IMR-90 (cell line): Measurements from ENCODE around the gene ESAM. TPM values are rescaled to one million over a fixed set of nuclear protein-coding genes. Genes with fewer than 3 reads are reported as not detected.

ENCODE experiments used
- ATAC-seq: fragments of 200-7000 bp; cut with Tn5 transposase; 2 replicates; pipeline ENCODE4 v1.9.1; 2020; ENCODE audit warnings: low read depth, mild to moderate bottlenecking, moderate library complexity
- Bru-seq: library from RNA; stranded (reverse); fragments of 400-500 nt; gene quantifications from one replicate; lab custom pipeline; 2021; lab: Mats Ljungman, UMichigan
- BruChase-seq, 2 experiments: library from RNA; stranded (reverse); fragments of 400-500 nt; gene quantifications; one replicate each; lab custom pipeline; 2021; lab: Mats Ljungman, UMichigan
- BruUV-seq: library from RNA; stranded (reverse); fragments of 400-500 nt; replicated peaks from 2 replicates; lab custom pipeline; 2021; lab: Mats Ljungman, UMichigan
- CTCF ChIA-PET: fragments of 300-600 bp; formaldehyde crosslinking; extraction: SDS; loops from one replicate; lab custom pipeline; 2021; ENCODE audit warnings: antibody characterized with exemption; lab: Yijun Ruan, JAX
- POLR2A ChIA-PET: fragments of 300-600 bp; sonication (Branson Sonifier 250); formaldehyde crosslinking; loops from one replicate; lab custom pipeline; 2022; ENCODE audit warnings: antibody characterized with exemption; ENCODE audit not compliant: unreplicated experiment; lab: Charles Lee
- DNase-seq: peaks from one replicate; pipeline ENCODE4 v3.0.0; 2013
- H2AFZ ChIP-seq: replicated peaks from 2 replicates; pipeline ENCODE3; 2013; ENCODE audit warnings: low read length, mild to moderate bottlenecking; ENCODE audit not compliant: poor library complexity
- H2AK5ac ChIP-seq: 2 replicates; pipeline ENCODE4 v1.6.1; 2013; ENCODE audit warnings: low read depth, low read length, inconsistent platforms
- H2AK9ac ChIP-seq: replicated peaks from 2 replicates; pipeline ENCODE3; 2013; ENCODE audit warnings: mild to moderate bottlenecking, low read depth, low read length, moderate library complexity; ENCODE audit not compliant: poor library complexity
- H2BK120ac ChIP-seq: 2 replicates; pipeline ENCODE4 v1.6.1; 2013; ENCODE audit warnings: low read depth, low read length, inconsistent platforms
- H2BK15ac ChIP-seq: 3 replicates; pipeline ENCODE4 v1.6.1; 2013; ENCODE audit warnings: low read depth, low read length, inconsistent platforms
- H2BK20ac ChIP-seq: 2 replicates; pipeline ENCODE4 v1.6.1; 2013; ENCODE audit warnings: low read depth, mild to moderate bottlenecking, inconsistent platforms, low read length, moderate library complexity
- H2BK5ac ChIP-seq: 2 replicates; pipeline ENCODE4 v1.6.1; 2013; ENCODE audit warnings: mild to moderate bottlenecking, low read depth, low read length, inconsistent platforms; ENCODE audit not compliant: poor library complexity, severe bottlenecking
- H3K14ac ChIP-seq: replicated peaks from 2 replicates; pipeline ENCODE4 v1.6.1; 2013; ENCODE audit warnings: low read depth, low read length, inconsistent platforms
- H3K18ac ChIP-seq: 2 replicates; pipeline ENCODE4 v1.6.1; 2013; ENCODE audit warnings: low read depth, low read length, control low read depth
- H3K23ac ChIP-seq: 2 replicates; pipeline ENCODE4 v1.6.1; 2013; ENCODE audit warnings: low read depth, low read length, inconsistent platforms
- H3K27ac ChIP-seq: 2 replicates; pipeline ENCODE4 v1.5.1; 2013; ENCODE audit warnings: mild to moderate bottlenecking, control low read depth, low read length; ENCODE audit not compliant: insufficient read depth
- H3K27me3 ChIP-seq: 2 replicates; pipeline ENCODE4 v1.6.1; 2013; ENCODE audit warnings: low read length; ENCODE audit not compliant: control insufficient read depth, insufficient read depth
- H3K36me3 ChIP-seq: 2 replicates; pipeline ENCODE4 v1.6.1; 2013; ENCODE audit warnings: low read length, mixed read lengths; ENCODE audit not compliant: control insufficient read depth, insufficient read depth
- H3K4ac ChIP-seq: 2 replicates; pipeline ENCODE4 v1.6.1; 2013; ENCODE audit warnings: low read depth, low read length, inconsistent platforms
- H3K4me1 ChIP-seq: 2 replicates; pipeline ENCODE4 v1.6.1; 2013; ENCODE audit warnings: low read length, mixed read lengths; ENCODE audit not compliant: control insufficient read depth, insufficient read depth
- H3K4me2 ChIP-seq: 2 replicates; pipeline ENCODE4 v1.6.1; 2013; ENCODE audit warnings: low read depth, mild to moderate bottlenecking, control low read depth, low read length, moderate library complexity
- H3K4me3 ChIP-seq: 2 replicates; pipeline ENCODE4 v1.5.1; 2013; ENCODE audit warnings: low read depth, mild to moderate bottlenecking, control low read depth, low read length, moderate library complexity; ENCODE audit not compliant: insufficient read depth
- H3K56ac ChIP-seq: 2 replicates; pipeline ENCODE4 v1.6.1; 2013; ENCODE audit warnings: low read length, inconsistent platforms; ENCODE audit not compliant: insufficient read depth; ENCODE audit errors: extremely low read depth
- H3K79me1 ChIP-seq, 2 experiments: 2 replicates each; pipeline ENCODE4 v1.6.1; 2013; ENCODE audit warnings: low read length in 2 of 2, inconsistent platforms in 1 of 2, low read depth in 1 of 2
- H3K9ac ChIP-seq: 2 replicates; pipeline ENCODE4 v1.6.1; 2013; ENCODE audit warnings: low read depth, low read length, control low read depth
- H3K9me1 ChIP-seq: 2 replicates; pipeline ENCODE4 v1.6.1; 2013; ENCODE audit warnings: low read length, inconsistent platforms; ENCODE audit not compliant: insufficient read depth
- H3K9me3 ChIP-seq: 2 replicates; pipeline ENCODE4 v1.6.1; 2013; ENCODE audit warnings: low read length; ENCODE audit not compliant: control insufficient read depth, insufficient read depth
- H4K20me1 ChIP-seq: 2 replicates; pipeline ENCODE4 v1.6.1; 2013; ENCODE audit warnings: low read length, inconsistent platforms; ENCODE audit not compliant: insufficient read depth
- H4K5ac ChIP-seq: 2 replicates; pipeline ENCODE4 v1.6.1; 2013; ENCODE audit warnings: mild to moderate bottlenecking, low read depth, low read length, control low read depth
- H4K8ac ChIP-seq, 2 experiments: 2 replicates each; pipeline ENCODE4 v1.6.1; 2013; ENCODE audit warnings: low read depth in 2 of 2, low read length in 2 of 2, control low read depth in 1 of 2, inconsistent platforms in 1 of 2
- H4K91ac ChIP-seq: 2 replicates; pipeline ENCODE4 v1.6.1; 2013; ENCODE audit warnings: low read depth, low read length, inconsistent platforms; ENCODE audit not compliant: insufficient read depth
- FOS ChIP-seq: fragments of 150-350 bp; IDR thresholded peaks from 2 replicates; pipeline ENCODE4 v1.6.1; 2016; ENCODE audit warnings: low read depth, low read length
- RCOR1 ChIP-seq: IDR thresholded peaks from 2 replicates; pipeline ENCODE4 v1.6.1; 2012; ENCODE audit warnings: mild to moderate bottlenecking, low read length, improper control_type of control experiment; ENCODE audit not compliant: insufficient replicate concordance
- WGBS, 2 experiments: methylation state at CpG; one replicate each; pipeline versions ENCODE4 v1.1.5 to v1.1.7; 2013; ENCODE audit warnings: missing lambda C conversion rate in 2 of 2; ENCODE audit not compliant: insufficient read length in 1 of 2; ENCODE audit errors: extremely low coverage in 2 of 2; 5-methylcytosine and 5-hydroxymethylcytosine counted together
- dilution Hi-C: fragments of 300-500 bp; cut with HindIII; formaldehyde crosslinking; loops from one replicate; pipeline ENCODE4 v1.14.3; 2018; ENCODE audit warnings: low sequenced_read_pairs; ENCODE audit not compliant: unreplicated experiment
- in situ Hi-C: fragments of 300-500 bp; cut with MboI; formaldehyde crosslinking; loops from 3 replicates; pipeline ENCODE4 v1.14.3; 2019; ENCODE audit warnings: low sequenced_read_pairs, inconsistent platforms, mixed read lengths
- intact Hi-C: fragments of 100-400 bp; cut with micrococcal nuclease; formaldehyde crosslinking; loops from 2 replicates; pipeline ENCODE4 v1.10.0; 2022
- long read RNA-seq: library from polyadenylated mRNA; unstranded; transcript quantifications from one replicate; pipeline ENCODE4 v2.0.0, GENCODE V29; 2021; ENCODE audit not compliant: unreplicated experiment
- polyA plus RNA-seq, 3 experiments: library from polyadenylated mRNA; depleted of rRNA; stranded (reverse); fragments of >200 nt; gene quantifications; 2 replicates each; pipeline ENCODE4 v1.2.3, GENCODE V29; 2012; ENCODE audit warnings: low replicate concordance in 1 of 3
- total RNA-seq: library from RNA; depleted of rRNA; stranded (reverse); fragments of >200 nt; gene quantifications from 2 replicates; pipeline ENCODE4 v1.2.3, GENCODE V29; 2012; rRNA removed

ESAM gene, protein sequence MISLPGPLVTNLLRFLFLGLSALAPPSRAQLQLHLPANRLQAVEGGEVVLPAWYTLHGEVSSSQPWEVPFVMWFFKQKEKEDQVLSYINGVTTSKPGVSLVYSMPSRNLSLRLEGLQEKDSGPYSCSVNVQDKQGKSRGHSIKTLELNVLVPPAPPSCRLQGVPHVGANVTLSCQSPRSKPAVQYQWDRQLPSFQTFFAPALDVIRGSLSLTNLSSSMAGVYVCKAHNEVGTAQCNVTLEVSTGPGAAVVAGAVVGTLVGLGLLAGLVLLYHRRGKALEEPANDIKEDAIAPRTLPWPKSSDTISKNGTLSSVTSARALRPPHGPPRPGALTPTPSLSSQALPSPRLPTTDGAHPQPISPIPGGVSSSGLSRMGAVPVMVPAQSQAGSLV
- total RNA-seq = under 0.01 TPM in 1 of 2 replicates, not detected in the other
- 0.12 and 0.20 TPM in 2 replicates for polyA plus RNA-seq (2012; rRNA removed)
- 0.10 and 0.11 TPM in 2 replicates for polyA plus RNA-seq (2012; cell fraction: cytosol; rRNA removed)
- polyA plus RNA-seq (2012; cell fraction: nucleus; rRNA removed; ENCODE audit: low replicate concordance) = 1.7 and 2.7 TPM in 2 replicates
- Bru-seq, nascent RNA = percentile 36 among the genes with signal in this experiment
- percentile 45 among the genes with signal in this experiment for BruChase-seq, experiment 1, labeled RNA remaining after a 6-hour chase
- percentile 50 among the genes with signal in this experiment for BruChase-seq, experiment 2, labeled RNA remaining after a 2-hour chase
- long read RNA-seq, partial matches to known transcripts = 0 of 1 reads
- long read RNA-seq, other reads (novel, unspliced or antisense) = 1 of 1 reads

DNA sequence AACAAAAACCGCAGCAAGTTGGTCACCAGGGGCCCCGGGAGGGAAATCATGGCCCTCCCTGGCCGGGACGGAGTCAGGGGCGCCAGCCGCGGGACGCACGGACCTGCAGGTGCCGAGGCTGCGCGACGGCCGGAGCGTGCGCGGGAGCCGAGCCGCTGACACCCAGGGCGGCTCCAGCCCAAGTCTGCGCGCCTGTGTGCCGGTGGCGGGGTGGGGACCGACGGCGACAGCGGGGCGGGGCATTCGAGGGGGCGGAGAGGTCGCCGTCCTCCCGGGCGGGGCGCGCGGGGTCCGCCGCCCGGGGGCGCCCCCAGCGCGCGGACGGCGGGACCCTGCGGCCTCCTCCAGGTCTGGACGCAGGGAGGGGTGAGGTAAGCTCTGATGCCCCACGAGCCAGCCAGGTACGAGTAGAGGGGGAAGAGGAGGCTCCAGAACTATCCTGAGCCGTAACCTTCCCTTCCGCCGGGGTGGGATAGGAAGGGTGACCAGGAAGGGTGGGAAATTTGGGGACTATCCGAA is at the start of gene ESAM:
TSS of gene ESAM (minus strand) at position 186 of the 519 bp plus-strand sequence. CDS start at position 50, 136 bp downstream.
- Histone ChIP-seq H4K20me1 (peaks cover 10% of the 10 kb centered on the region), H3K23ac (no peak within 1 kb of the TSS), H3K18ac (no peak within 1 kb of the TSS), H2BK20ac (0 out of 2 replicates have a peak within 1 kb of the TSS, but pooled peaks have one; percentile 18), H3K14ac (no peak within 1 kb of the TSS), H3K4me1 (peaks cover 1% of the 10 kb centered on the region; the same call in 1 of the 2 replicates), H2AK5ac (peak within 1 kb of the TSS; percentile 20; the same call in 1 of the 2 replicates), H2AK9ac (peak within 1 kb of the TSS; percentile 66), H2BK15ac (no peak within 1 kb of the TSS), H3K9ac (no peak within 1 kb of the TSS; the same call in 1 of the 2 replicates), H2BK120ac (no peak within 1 kb of the TSS), H3K9me3 (no peaks in the 10 kb centered on the region), H4K91ac (no peak within 1 kb of the TSS), H3K27me3 (peaks cover 17% of the 10 kb centered on the region; the same call in 1 of the 2 replicates), H3K9me1 (no peaks in the 10 kb centered on the region), H4K5ac (no peak within 1 kb of the TSS), H3K79me1 (peaks cover 3 to 10% of the 10 kb centered on the region in 2 experiments; a peak in 1 of 4 replicates), H2BK5ac (no peak within 1 kb of the TSS), H4K8ac (no peak within 1 kb of the TSS), H3K4ac (no peak within 1 kb of the TSS), H3K4me3 (peak within 1 kb of the TSS; percentile 32), H3K56ac (no peak within 1 kb of the TSS), H2AFZ (peak within 1 kb of the TSS; percentile 69), H3K27ac (no peak within 1 kb of the TSS), H3K36me3 (no peaks in the 10 kb centered on the region; the same call in none of the 2 replicates), H3K4me2 (peak within 1 kb of the TSS; percentile 96)
- in situ Hi-C loops = loop anchor here (5.0 to 10.0 kb wide), 2 partner anchors 73 to 90 kb away; partner anchors contain the start of genes SIAE and SPA17
- no peak for ATAC-seq
- dilution Hi-C loops = no loop called here
- DNase-seq = no peak
- WGBS, 2 experiments = no CpG with 5 or more reads among the region's 55 CpGs
- TF ChIP-seq RCOR1 (no peak), FOS (no peak)
- CTCF ChIA-PET = interaction anchor here (0.6 kb wide), 1 partner anchor 9 kb away, joined by 3 read pairs; no protein-coding TSS in a partner anchor
- POLR2A ChIA-PET = no interaction called here
- BruUV-seq = no TSS peak
- intact Hi-C loops = no loop called here
